RKO (cell line): ENCODE measurements around the gene CCDC107.

Experiments used
- DNase-seq: peaks from one replicate; pipeline ENCODE4 v3.0.0-alpha.2; 2016; ENCODE audit warnings: low spot score

The CCDC107 gene

DNA sequence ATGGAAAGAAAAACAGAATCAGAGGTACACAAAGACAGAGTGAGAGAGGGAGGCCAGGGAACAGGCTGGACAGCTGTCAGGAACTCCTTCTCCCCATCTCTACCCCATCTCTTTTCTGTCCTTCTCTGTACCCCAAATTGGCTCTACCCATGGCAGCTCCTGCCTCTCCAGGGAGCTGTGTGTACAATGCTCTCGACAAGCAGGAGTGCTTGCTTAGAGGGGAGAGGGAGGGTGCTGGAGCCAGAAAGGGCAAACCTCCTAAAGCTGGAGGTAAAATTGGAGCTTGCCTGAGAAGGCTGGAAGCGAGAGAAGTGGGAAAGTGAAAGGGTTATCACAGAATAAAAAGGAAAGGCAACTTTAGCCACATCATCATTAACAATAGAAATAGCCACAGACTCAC is 25.2 kb downstream of the CCDC107 start:
- DNase-seq = no peak

DNA sequence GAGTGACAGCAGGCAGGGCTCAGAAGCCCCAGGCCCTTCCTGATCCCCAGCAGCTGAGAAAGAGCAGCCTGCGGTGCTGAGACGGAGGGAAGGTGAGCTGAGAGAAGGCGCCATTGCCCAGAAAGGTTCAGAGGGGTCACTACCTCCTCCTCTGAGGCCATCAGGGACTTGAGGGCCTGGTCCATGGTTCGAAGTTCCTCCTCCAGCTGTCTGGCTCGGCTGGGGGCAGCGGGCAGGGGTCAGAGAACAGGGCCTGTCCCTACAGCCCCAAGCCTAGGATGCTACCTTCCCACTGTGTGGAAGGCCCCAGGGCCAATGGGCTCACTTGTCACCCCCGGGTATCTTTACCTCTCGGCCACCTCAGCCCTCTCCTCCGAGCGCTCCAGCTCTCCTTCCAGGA is 26.8 kb downstream of the CCDC107 start:
- DNase-seq = no peak

DNA sequence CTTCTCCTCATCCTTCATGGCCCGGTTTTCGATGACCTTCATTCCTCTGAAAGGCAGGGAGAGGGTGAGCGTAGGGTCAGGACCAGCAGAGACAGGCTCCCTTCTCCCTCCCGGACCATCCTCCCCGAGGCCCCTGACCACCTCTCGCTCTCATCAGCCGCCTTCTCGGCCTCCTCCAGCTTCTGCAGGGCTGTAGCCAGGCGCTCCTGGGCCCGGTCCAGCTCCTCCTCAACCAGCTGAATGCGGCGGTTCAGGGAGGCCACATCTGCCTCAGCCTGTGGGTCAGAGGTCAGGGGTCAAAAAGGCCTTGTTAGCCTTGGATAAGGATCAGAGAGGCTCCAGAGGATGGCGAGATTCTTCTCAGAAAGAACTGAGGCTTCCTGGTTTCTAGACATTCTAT is 27.4 kb downstream of the CCDC107 start:
- DNase-seq = no peak

DNA sequence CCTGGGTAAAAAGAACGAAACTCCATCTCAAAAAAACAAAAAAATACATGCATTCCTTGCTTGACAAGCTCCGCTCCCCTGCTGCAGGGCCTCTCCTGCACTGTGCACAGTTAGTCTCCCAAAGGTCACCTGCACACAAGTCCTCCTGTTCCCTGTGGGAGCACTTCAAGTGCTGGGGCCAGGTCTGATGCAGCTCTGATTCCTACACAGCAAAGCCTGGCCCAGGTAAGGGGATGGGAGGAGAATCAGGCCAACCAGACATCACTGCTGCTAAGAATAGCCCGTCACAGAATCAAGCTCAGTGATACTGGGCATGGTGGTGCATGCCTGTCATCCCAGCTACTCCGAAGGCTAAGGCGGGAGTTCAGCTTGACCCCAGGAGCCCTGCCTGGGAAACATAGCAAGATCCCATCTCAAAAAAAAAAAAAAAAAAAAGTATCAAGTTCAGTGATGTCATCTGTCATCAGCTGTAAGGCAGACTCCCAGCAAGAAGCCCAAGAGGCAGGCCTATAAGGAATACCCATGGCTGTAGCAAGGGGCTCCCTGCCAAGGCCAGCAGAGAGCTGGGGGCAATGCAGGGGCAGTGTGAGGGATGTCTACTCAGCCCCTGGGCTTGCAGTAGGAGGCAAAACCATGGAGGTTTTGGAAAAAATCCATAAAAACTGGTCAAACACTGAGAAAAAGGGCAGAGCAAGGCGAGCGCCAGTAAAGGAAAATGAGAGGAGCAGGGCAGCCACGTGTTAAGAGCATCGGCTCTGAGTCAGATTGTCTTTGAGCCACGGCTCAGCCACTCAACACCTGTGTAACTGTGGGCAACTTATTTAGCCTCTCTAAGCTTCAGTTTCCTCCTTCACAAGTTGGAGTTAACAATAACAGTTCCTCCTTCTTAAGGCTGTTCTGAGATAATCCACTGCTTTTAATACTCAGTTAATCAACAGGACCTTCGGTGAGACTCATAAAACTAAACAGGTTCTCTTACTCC is 28.4 kb downstream of the CCDC107 start:
- no peak for DNase-seq

DNA sequence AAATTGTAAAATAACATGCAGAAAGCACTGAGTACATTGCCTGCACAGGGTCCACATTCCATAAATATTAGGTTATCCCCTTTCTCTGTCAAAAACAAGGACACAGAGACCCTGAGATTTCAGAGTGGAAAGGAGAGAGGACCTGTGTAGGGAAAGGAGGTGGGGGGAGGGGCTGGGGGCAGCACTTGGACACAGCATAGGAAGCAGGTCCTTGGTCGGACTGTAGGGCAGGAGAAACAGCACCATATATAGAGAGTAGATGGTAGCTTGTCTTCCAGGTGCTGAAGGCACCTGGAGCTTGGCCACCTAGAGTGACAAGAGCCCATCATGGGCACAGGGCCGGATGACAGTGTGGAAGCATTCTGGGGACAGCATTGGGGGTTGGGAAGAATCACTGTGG is 29.2 kb downstream of the CCDC107 start:
- no peak for DNase-seq

DNA sequence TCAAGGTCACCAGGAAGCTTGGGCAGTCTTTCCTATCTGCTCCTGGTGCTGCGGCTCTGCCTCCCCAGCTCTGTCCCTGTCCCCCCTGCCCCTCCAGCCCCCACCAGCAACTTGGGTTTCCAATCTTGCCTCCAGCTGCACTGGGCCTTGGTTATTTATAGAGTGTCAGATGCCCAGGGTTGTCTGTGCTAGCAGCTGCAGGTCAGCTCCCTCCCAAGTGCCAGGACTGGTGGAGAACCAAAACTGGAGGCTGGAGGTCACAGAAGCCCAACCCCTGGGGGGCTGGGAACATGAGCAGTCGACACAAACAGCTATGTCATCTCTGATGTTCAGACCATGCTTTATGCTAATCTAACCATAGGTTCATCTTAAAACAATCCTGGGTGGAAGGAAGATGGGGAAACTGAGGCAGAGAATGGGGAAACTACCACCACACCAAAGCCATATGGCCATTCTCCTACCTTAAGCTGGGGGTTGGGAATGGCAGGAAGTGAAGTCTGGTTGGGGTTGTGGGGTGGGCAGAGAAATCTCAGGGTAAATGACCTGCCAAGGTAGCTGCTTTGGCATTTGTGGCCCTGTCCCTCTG is 30.0 kb downstream of the CCDC107 start:
- no peak for DNase-seq

DNA sequence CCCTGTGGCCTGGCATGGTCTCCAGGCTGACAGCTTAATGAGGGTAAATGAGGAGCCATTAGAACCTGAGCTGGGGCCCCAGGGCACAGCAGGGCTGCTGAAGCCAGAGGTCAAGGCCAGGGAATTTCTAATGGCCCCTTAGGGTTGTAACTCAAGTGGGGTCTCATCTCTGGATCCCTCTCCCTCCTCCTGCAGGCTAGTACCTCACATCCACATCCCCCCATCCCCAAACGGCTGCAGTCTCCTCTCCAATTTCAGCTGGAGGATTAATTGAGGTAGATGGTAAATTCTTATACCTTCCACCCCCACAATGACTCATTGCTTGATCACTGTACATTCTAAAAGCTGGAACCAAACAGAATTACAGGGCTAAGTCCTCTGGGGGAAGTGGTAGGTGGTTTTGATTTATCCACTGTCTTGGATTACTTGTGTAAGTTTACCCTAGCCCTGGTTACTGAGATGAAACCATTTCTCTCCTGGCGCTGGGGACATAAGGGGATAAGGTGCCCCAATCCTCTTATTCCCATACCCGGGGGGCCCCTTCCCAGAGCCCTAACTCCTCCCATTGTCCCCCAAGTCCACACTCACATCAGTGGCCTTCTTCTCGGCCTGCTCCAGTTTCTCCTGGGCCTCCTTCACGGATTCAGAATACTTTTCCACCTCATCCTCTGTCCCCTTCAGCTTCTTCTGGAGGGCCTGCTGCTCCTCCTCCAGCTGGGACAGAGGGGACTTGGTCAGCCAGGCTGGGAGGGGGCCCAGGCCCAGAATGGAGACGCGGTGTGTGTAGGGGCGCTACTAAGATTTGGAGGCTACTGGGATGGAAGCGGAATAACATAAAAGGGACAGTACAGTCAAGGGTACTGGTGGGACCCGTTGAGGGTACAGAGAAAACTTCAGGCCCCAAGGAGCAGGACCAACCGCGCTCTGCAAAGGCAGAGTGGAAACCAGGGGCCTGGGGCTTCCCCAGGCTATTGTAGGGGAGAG is 30.8 kb downstream of the CCDC107 start:
- DNase-seq = peak; percentile 91

DNA sequence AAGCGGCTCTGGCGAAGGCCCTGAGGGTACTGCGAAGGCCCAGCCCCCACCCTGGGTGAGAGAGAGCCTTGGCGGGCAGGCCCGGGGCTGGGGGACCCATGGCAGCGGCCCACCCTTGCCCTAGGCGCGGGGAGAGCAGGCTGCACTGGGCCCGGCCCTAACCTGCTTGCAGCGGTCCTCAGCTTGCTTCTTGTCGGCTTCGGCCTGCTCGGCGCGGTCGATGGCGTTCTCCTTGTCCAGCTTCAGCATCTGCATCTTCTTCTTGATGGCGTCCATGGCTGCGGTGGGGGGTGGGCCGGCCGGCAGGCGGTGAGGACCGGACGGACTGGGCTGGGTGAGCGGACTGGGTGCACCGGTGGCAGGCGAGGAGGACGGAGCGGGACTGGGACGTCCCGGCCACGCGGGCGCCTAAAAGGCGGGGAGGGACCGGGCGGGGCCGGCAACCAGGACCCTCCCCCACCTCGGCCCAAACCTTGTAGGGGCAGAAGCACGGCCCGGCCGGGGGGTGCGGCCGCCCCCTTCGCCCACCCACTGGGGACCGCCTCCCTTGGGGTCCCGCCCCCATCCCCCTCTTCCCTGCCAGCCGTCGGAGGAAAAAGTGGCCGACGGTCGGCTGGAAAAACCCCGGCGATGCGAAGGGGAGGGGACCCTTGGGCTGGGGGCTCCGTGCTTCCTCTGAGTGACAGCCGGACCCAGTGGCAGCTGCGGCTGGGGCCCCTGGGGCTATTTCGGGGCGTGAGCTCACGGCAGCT is 31.6 kb downstream of the CCDC107 start, which contains the start of gene TPM2:
TSS of gene TPM2 (minus strand) at position 384 of the 752 bp plus-strand sequence. CDS start at position 276, 108 bp downstream.
- peak; percentile 32 for DNase-seq

DNA sequence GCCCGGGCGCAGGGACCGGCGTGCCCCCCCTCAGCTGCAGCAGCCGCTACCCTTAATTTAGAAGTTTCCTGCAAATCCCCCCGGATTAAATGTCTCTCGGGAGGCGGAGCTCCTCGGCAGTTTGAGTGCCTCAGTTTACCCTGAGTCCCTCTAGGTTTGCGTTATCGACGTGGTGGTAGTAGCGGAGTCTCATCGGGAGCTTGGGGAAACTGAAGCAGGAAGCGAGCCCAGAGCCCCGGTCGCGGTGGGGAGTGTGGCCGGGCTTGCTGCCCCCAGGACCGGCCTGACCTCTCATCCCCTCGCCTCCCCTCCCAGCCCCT is 32.2 kb downstream of the CCDC107 start:
- peak; percentile 9 for DNase-seq

DNA sequence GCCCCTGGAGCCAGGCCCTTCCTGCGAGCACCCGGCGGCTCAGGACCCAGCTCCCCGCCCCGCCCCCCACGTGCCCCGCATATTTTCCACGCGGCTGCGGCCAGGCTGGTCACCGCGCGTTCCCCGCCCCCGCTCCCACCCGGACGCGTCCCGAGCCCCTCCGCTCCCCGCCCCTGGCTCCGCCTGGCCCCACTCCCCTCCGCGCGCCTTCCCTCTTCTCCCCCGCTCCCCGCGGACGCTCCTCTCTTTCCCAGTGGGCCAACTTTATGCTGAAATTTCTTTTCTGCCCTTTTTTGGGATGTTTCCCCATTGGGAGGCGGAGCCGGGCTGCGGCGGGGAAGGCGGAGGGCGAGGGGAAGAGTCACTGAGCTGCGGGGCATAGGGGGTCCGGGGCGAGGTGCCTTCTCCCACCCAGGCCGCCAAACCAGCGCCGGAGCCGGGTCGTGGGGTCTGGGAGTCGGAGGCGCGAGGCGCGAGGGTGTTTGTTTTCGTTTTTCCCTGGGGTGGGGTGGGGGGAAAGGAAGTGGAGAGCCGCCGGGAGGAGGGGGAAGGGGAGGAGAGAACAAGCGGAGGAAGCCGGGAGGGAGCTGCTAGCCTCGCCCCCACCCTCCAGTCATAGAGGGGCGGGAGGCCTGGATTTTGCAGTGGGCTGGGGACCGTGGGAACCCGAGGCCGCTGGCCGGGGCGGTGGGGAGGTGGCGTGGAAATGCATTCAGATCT is 32.7 kb downstream of the CCDC107 start:
- peak; percentile 67 for DNase-seq

DNA sequence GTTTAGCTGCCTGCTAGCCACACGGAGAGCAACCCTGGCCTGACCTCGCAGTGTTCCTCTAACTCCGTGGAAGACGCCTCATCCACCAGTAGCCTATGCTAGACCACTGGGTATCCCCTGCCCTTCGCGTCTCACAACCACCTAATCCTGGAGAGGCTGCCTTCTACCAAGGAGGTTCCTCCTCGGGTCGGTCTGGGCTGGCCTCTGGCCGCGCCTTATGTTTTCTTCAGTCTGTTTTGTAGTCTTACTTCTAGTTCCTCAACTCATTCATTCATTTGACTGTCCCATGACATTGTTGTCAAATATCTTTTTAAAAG is 33.2 kb downstream of the CCDC107 start:
- no peak for DNase-seq

DNA sequence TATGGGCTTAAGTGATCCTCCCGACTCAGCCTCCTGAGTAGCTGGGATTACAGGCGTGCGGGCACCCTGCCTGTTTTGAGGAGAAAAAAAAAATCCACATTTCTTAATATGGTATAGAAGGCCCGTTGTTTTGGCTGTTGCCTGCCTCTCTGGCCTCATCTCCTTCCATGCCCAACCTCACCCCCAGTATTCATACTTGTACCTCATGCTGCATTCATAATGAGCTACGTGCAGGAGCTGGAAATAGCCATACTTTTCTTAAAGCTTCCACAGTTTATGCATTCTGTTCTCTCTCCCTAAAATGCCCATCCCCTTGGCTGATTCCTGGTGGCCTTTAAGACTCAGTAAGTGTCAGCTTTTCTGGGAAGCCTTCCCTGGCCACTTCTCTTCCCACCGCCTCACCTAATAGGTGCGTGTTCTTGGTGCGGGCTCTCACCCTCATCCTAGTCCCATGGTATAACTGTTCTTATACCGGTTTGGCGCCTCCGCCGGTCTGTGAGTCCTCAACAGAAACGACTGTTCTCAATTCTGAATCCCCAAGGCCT is 33.7 kb downstream of the CCDC107 start:
- no peak for DNase-seq

DNA sequence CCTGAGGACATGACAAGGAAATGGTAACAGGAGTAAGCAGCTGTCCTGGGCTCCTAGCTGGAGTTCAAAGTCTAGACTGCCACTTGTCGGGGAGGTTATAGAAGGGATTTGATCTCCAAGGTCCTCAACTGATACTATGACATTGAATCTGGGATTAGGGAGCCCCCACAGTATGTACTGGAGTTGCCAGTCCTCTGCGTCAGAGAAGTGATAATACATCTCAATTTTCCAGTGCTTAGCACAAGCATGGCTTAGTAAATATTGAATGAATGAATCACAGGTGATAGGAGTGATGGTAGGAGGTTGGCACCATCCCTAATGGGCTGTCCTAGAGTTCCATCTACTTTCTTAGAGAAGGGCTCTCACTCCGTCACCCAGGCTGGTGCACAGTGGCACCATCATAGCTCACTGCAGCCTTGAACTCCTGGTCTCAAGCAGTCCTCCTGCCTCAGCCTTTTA is 37.9 kb downstream of the CCDC107 start:
- DNase-seq = no peak

DNA sequence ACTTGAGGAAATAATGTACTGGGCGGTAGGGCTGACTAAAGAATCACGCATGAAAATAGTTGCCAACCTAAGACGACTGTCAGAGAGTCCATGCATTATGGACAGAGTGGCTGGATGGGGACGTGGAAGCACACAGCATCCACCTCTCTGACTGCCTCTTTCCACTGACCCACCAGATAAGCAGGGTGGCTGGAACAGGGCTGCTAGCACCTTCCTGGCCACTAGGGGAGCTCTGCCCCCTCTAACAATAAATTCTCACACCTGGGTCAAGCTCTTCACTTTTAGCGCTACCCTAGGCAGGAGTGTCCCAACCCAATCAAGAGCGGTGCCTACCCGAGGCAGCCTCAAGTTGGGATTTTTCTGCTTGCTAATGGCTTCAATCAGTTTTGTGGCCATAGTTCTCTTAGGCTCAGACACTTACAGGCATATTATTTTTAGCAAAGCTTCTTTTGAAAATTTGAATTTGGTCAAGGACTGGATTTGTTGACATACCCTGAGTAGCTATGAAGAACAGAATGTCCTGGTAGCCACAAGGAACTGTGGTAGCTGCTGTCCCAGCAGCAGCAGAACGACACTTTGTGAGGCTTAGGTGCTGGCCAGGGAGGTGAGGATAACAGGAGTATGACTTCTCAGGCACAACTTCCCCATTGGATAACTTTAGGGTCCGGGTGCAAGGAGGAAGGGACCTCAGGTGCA is 38.6 kb downstream of the CCDC107 start:
- DNase-seq = peak; percentile 59

DNA sequence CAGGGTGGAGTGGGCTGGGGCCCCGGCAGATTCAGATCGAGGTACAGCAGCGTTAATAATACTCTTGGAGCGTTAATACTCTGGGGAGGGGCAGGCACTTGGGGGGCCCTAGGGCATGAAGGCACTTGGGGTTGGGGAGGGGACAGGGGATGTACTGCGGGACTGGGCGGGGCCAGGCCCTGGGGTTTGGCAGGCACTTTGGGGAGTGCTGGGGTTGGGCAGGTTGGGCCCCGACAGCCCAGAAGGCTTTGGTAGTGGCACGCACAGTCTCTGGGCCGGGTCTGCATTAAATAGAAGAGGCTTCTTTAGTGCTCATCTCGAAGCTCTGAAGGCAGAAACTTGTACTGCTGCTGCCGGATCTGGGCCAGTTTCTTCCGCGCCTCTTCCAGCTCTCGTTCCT is 39.4 kb downstream of the CCDC107 start:
- DNase-seq = no peak

DNA sequence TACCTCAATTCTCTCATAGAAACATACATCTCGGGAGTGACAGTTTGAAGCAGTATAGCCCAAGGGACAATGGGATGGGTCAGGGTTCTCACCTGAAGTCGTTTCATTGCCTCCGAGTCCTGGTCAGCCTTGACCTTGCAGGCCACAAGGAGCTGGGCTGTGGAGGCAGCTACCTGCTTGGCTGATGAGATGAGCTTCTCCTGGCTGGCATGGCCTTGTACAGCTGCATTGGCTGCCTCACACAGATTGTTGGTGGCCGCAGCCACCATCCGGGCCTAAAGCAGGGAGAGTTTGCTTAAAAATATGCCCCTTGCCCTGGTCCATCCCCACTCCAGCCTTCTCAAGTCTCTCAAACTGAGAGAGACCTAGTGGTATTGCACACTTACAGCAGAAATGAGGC is 40.1 kb downstream of the CCDC107 start:
- no peak for DNase-seq

DNA sequence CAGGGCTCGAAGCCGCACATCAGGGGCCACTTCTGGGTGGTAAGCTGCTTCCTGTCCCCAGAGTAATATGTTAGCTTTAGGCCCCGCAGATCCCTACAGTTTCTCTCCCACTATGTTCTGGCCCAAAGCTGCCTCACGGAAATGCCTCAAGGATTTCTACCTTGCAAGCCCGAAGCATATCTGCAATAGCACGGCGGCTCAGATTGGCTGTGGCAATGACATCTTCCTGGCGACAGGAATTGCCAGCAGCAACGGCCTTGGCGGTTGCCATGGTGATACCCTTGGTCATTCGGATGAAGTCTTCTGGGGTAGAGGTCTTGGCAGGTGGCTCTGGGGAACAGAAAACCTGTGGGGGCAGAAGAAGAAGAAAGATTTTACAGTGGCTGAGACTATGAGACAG is 41.9 kb downstream of the CCDC107 start:
- no peak for DNase-seq

DNA sequence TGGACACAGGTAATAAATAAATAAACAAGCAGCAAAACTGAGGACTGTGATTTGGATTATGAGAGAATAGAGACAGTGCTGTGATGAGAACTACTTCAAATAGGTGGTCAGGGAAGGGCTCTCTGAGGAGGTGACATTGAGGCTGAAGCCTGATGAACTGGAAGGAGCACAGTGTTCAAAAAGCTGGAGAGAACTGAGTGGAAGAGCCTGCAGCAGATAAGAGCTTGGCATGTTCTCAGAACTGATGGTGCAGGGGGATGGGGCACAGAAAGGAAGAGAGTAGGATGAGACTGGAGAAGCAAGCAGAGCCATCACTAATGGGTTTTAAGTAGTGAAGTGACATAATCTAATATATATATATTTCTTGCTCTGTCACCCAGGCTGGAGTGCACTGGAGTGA is 42.9 kb downstream of the CCDC107 start:
- DNase-seq = no peak

DNA sequence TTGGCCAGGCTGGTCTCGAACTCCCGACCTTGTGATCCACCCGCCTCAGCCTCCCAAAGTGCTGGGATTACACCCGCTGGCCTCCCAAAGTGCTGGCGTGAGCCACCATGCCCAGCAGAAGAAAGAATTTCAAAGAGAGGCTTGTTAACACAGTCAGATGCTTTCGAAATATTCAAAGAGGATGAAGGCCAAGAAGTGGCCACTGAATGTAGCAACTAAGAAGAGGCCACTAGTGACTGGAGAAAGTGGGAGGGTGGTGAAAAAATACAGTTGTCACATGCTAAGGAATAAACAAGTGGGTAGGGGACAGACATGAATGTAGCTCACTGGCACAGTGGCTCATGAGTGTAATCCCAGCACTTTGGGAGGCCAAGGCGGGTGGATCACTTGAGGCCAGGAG is 44.6 kb downstream of the CCDC107 start:
- no peak for DNase-seq
